ENCODE data around the gene RAB9A.

RAB9A gene

GRCh38 chrX:13741695-13742094 is 52.8 kb downstream of the RAB9A start:
- H2AFZ ChIP-seq (ENCODE audit: low read length, unreplicated experiment) = no peak overlapping the region
- no peak overlapping the region for H3K4me3 ChIP-seq (ENCODE audit: low read depth, low read length)
- H3K27me3 ChIP-seq (ENCODE audit: insufficient read depth, low read length) = no peaks in the 10 kb centered on the region
- peaks cover 3% of the 10 kb centered on the region for H3K4me1 ChIP-seq (ENCODE audit: control insufficient read depth, insufficient read depth, low read length, unreplicated experiment)
- no peak overlapping the region for H3K27ac ChIP-seq (ENCODE audit: low read depth, low read length)
- H3K79me2 ChIP-seq (ENCODE audit: control insufficient read depth, insufficient read depth, low read length, unreplicated experiment) = peaks cover under 1% of the 10 kb centered on the region
- H3K36me3 ChIP-seq (ENCODE audit: insufficient read depth, low read length) = peaks cover 6% of the 10 kb centered on the region

- Histone ChIP-seq H3K4me3 (ENCODE audit: low read depth, low read length) (no peak overlapping the region), H3K36me3 (ENCODE audit: insufficient read depth, low read length) (peaks cover 6% of the 10 kb centered on the region)
Observed at GRCh38 chrX:13742397-13743176, 53.7 kb downstream of the RAB9A start.

GRCh38 chrX:13747836-13748235 is 58.9 kb downstream of the RAB9A start:
- 0 out of 2 replicates have a peak, but pooled peaks cover 7% of the 10 kb centered on the region for H3K36me3 ChIP-seq (ENCODE audit: insufficient read depth, low read length)
- H3K79me2 ChIP-seq (ENCODE audit: control insufficient read depth, insufficient read depth, low read length, unreplicated experiment) = no peaks in the 10 kb centered on the region
- no peak overlapping the region for H3K4me3 ChIP-seq (ENCODE audit: low read depth, low read length)
- no peak overlapping the region for H2AFZ ChIP-seq (ENCODE audit: low read length, unreplicated experiment)
- no peak overlapping the region for H3K27ac ChIP-seq (ENCODE audit: low read depth, low read length)
- no peaks in the 10 kb centered on the region for H3K4me1 ChIP-seq (ENCODE audit: control insufficient read depth, insufficient read depth, low read length, unreplicated experiment)
- H3K27me3 ChIP-seq (ENCODE audit: insufficient read depth, low read length) = no peaks in the 10 kb centered on the region

More at GRCh38 chrX:13742397-13743176, 53.7 kb downstream of the RAB9A start:
- no peaks in the 10 kb centered on the region for H3K27me3 ChIP-seq (ENCODE audit: insufficient read depth, low read length)
- no peak overlapping the region for H2AFZ ChIP-seq (ENCODE audit: low read length, unreplicated experiment)
- H3K4me1 ChIP-seq (ENCODE audit: control insufficient read depth, insufficient read depth, low read length, unreplicated experiment) = no peaks in the 10 kb centered on the region
- H3K79me2 ChIP-seq (ENCODE audit: control insufficient read depth, insufficient read depth, low read length, unreplicated experiment) = no peaks in the 10 kb centered on the region
- no peak overlapping the region for H3K27ac ChIP-seq (ENCODE audit: low read depth, low read length)

- Histone ChIP-seq H3K36me3 (ENCODE audit: insufficient read depth, low read length) (0 out of 2 replicates have a peak, but pooled peaks cover 7% of the 10 kb centered on the region), H3K79me2 (ENCODE audit: control insufficient read depth, insufficient read depth, low read length, unreplicated experiment) (peaks cover 3% of the 10 kb centered on the region), H3K27me3 (ENCODE audit: insufficient read depth, low read length) (no peaks in the 10 kb centered on the region), H2AFZ (ENCODE audit: low read length, unreplicated experiment) (no peak overlapping the region), H3K27ac (ENCODE audit: low read depth, low read length) (no peak overlapping the region), H3K4me1 (ENCODE audit: control insufficient read depth, insufficient read depth, low read length, unreplicated experiment) (no peaks in the 10 kb centered on the region), H3K4me3 (ENCODE audit: low read depth, low read length) (no peak overlapping the region)
Observed at GRCh38 chrX:13748486-13748885, 59.6 kb downstream of the RAB9A start.

GRCh38 chrX:13750204-13750603 is 61.3 kb downstream of the RAB9A start:
- Histone ChIP-seq H3K4me1 (ENCODE audit: control insufficient read depth, insufficient read depth, low read length, unreplicated experiment) (no peaks in the 10 kb centered on the region), H3K4me3 (ENCODE audit: low read depth, low read length) (no peak overlapping the region), H3K27me3 (ENCODE audit: insufficient read depth, low read length) (no peaks in the 10 kb centered on the region), H2AFZ (ENCODE audit: low read length, unreplicated experiment) (no peak overlapping the region), H3K36me3 (ENCODE audit: insufficient read depth, low read length) (0 out of 2 replicates have a peak, but pooled peaks cover 7% of the 10 kb centered on the region), H3K79me2 (ENCODE audit: control insufficient read depth, insufficient read depth, low read length, unreplicated experiment) (peaks cover 3% of the 10 kb centered on the region), H3K27ac (ENCODE audit: low read depth, low read length) (no peak overlapping the region)

- Histone ChIP-seq H2AFZ (ENCODE audit: low read length, unreplicated experiment) (no peak overlapping the region), H3K27ac (ENCODE audit: low read depth, low read length) (no peak overlapping the region), H3K4me3 (ENCODE audit: low read depth, low read length) (no peak overlapping the region), H3K36me3 (ENCODE audit: insufficient read depth, low read length) (0 out of 2 replicates have a peak, but pooled peaks cover 7% of the 10 kb centered on the region), H3K4me1 (ENCODE audit: control insufficient read depth, insufficient read depth, low read length, unreplicated experiment) (no peaks in the 10 kb centered on the region), H3K79me2 (ENCODE audit: control insufficient read depth, insufficient read depth, low read length, unreplicated experiment) (peaks cover 3% of the 10 kb centered on the region), H3K27me3 (ENCODE audit: insufficient read depth, low read length) (no peaks in the 10 kb centered on the region)
Observed at GRCh38 chrX:13750812-13751211, 61.9 kb downstream of the RAB9A start.

- Histone ChIP-seq H3K4me3 (ENCODE audit: low read depth, low read length) (no peak overlapping the region), H3K36me3 (ENCODE audit: insufficient read depth, low read length) (0 out of 2 replicates have a peak, but pooled peaks cover 4% of the 10 kb centered on the region), H3K27ac (ENCODE audit: low read depth, low read length) (no peak overlapping the region), H3K79me2 (ENCODE audit: control insufficient read depth, insufficient read depth, low read length, unreplicated experiment) (peaks cover 3% of the 10 kb centered on the region), H3K4me1 (ENCODE audit: control insufficient read depth, insufficient read depth, low read length, unreplicated experiment) (no peaks in the 10 kb centered on the region), H3K27me3 (ENCODE audit: insufficient read depth, low read length) (no peaks in the 10 kb centered on the region), H2AFZ (ENCODE audit: low read length, unreplicated experiment) (no peak overlapping the region)
Observed at GRCh38 chrX:13752141-13752540, 63.2 kb downstream of the RAB9A start.

- no peak overlapping the region for H3K4me3 ChIP-seq (ENCODE audit: low read depth, low read length)
- H3K27me3 ChIP-seq (ENCODE audit: insufficient read depth, low read length) = no peaks in the 10 kb centered on the region
- peaks cover 4% of the 10 kb centered on the region; the same call in 1 of the 2 replicates for H3K36me3 ChIP-seq (ENCODE audit: insufficient read depth, low read length)
- H2AFZ ChIP-seq (ENCODE audit: low read length, unreplicated experiment) = no peak overlapping the region
- H3K79me2 ChIP-seq (ENCODE audit: control insufficient read depth, insufficient read depth, low read length, unreplicated experiment) = peaks cover 3% of the 10 kb centered on the region
- H3K27ac ChIP-seq (ENCODE audit: low read depth, low read length) = no peak overlapping the region
- H3K4me1 ChIP-seq (ENCODE audit: control insufficient read depth, insufficient read depth, low read length, unreplicated experiment) = no peaks in the 10 kb centered on the region
Observed at GRCh38 chrX:13752646-13753045, 63.7 kb downstream of the RAB9A start.

GRCh38 chrX:13754765-13755164 is 65.8 kb downstream of the RAB9A start:
- H3K4me3 ChIP-seq (ENCODE audit: low read depth, low read length) = no peak overlapping the region
- H3K36me3 ChIP-seq (ENCODE audit: insufficient read depth, low read length) = no peaks in the 10 kb centered on the region; the same call in 1 of the 2 replicates

GRCh38 chrX:13755254-13755653 is 66.3 kb downstream of the RAB9A start:
- no peak overlapping the region for H3K27ac ChIP-seq (ENCODE audit: low read depth, low read length)
- H3K36me3 ChIP-seq (ENCODE audit: insufficient read depth, low read length) = no peaks in the 10 kb centered on the region; the same call in 1 of the 2 replicates
- H2AFZ ChIP-seq (ENCODE audit: low read length, unreplicated experiment) = no peak overlapping the region
- H3K4me3 ChIP-seq (ENCODE audit: low read depth, low read length) = no peak overlapping the region
- no peaks in the 10 kb centered on the region for H3K4me1 ChIP-seq (ENCODE audit: control insufficient read depth, insufficient read depth, low read length, unreplicated experiment)
- no peaks in the 10 kb centered on the region for H3K27me3 ChIP-seq (ENCODE audit: insufficient read depth, low read length)
- peaks cover 3% of the 10 kb centered on the region for H3K79me2 ChIP-seq (ENCODE audit: control insufficient read depth, insufficient read depth, low read length, unreplicated experiment)

More at GRCh38 chrX:13754765-13755164, 65.8 kb downstream of the RAB9A start:
- no peaks in the 10 kb centered on the region for H3K27me3 ChIP-seq (ENCODE audit: insufficient read depth, low read length)
- H3K27ac ChIP-seq (ENCODE audit: low read depth, low read length) = no peak overlapping the region
- H3K4me1 ChIP-seq (ENCODE audit: control insufficient read depth, insufficient read depth, low read length, unreplicated experiment) = no peaks in the 10 kb centered on the region
- H3K79me2 ChIP-seq (ENCODE audit: control insufficient read depth, insufficient read depth, low read length, unreplicated experiment) = peaks cover 3% of the 10 kb centered on the region
- no peak overlapping the region for H2AFZ ChIP-seq (ENCODE audit: low read length, unreplicated experiment)

- Histone ChIP-seq H3K27me3 (ENCODE audit: insufficient read depth, low read length) (no peaks in the 10 kb centered on the region), H3K79me2 (ENCODE audit: control insufficient read depth, insufficient read depth, low read length, unreplicated experiment) (peaks cover 3% of the 10 kb centered on the region), H2AFZ (ENCODE audit: low read length, unreplicated experiment) (no peak overlapping the region), H3K36me3 (ENCODE audit: insufficient read depth, low read length) (no peaks in the 10 kb centered on the region; the same call in 1 of the 2 replicates), H3K4me1 (ENCODE audit: control insufficient read depth, insufficient read depth, low read length, unreplicated experiment) (no peaks in the 10 kb centered on the region), H3K4me3 (ENCODE audit: low read depth, low read length) (no peak overlapping the region), H3K27ac (ENCODE audit: low read depth, low read length) (no peak overlapping the region)
Observed at GRCh38 chrX:13756381-13756780, 67.5 kb downstream of the RAB9A start.

All from ACC112 (cell line).